ENCODE measurements around the gene DNAH8. TPM values are rescaled to one million over a fixed set of nuclear protein-coding genes. Genes with fewer than 3 reads are reported as not detected.

Gene DNAH8
- total RNA-seq, 2 experiments from 2014 or later, result 0.03 TPM; not detected in 1

DNA sequence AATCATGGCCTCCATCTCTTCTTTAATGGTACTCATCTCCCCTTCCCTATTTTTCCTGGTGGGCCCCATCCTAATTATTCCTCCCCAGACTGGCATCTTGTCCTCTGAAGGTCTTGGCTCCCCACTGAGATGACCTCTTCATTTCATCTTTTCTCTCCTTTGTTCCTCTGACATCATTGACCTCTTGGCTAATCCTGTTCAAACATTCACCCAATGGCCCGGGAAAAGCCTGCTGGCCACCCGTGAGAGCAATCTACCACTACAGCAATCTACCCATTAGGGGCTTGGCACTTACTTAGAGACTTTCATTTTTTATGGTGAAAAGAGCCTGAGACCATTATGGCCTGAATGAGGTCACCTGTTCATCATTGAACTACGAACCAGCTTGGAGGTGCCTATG is 130.8 kb downstream of the DNAH8 start:
- DNase-seq (no peak), ATAC-seq (ENCODE audit: poor library complexity) (no peak)
- ChIA-PET POLR2A (no interaction called here), CTCF (no interaction called here)
- Histone ChIP-seq H3K36me3 (ENCODE audit: insufficient read depth, low read length) (no peaks in the 10 kb centered on the region), H3K27me3 (ENCODE audit: control insufficient read depth in 1 of 2, insufficient read depth in 2 of 2, low read length in 2 of 2) (peaks cover 0 to 4% of the 10 kb centered on the region in 2 experiments), H3K9me3 (ENCODE audit: control insufficient read depth in 1 of 2, insufficient read depth in 1 of 2, low read length in 2 of 2) (no peaks in the 10 kb centered on the region), H3K27ac (ENCODE audit: low read depth in 1 of 2, low read length in 2 of 2) (no peak overlapping the region), H3K4me3 (ENCODE audit: low read length) (no peak overlapping the region), H3K4me1 (ENCODE audit: insufficient read depth, low read length) (no peaks in the 10 kb centered on the region)
- H3K27me3 Mint-ChIP-seq, result peaks cover 34% of the 10 kb centered on the region
- TF ChIP-seq CTCF (IDR thresholded peaks at IDR 0.05), result no peak
- H3K4me1 Mint-ChIP-seq (ENCODE audit: low read depth), result no peaks in the 10 kb centered on the region
- H3K4me3 Mint-ChIP-seq, result no peak overlapping the region
- no peaks in the 10 kb centered on the region for H3K36me3 Mint-ChIP-seq (ENCODE audit: low read depth)
- intact Hi-C loops (cut with DNase I, micrococcal nuclease), result no loop called here
- no peaks in the 10 kb centered on the region for H3K9me3 Mint-ChIP-seq
- no peak overlapping the region for H3K27ac Mint-ChIP-seq

DNA sequence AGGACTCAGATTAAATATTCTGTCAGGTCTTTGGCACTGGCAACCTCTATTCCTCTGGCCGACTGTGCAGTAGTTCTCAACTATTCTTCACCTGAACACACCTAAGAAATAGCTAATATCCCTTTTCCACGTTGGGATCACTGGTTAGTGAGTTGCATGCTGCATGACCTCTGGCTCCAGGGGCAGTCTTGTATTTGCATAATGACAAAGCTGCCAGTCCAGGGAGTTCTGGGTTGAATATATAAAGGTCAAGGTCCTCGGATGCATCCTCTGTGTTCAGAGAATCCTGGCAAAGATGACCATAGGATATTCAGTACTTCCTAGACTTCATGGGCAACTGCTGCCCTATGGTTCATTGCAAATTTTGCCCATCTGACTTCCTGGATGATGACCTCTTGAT is 131.2 kb downstream of the DNAH8 start:
- no peak for DNase-seq
- H3K27me3 ChIP-seq (ENCODE audit: control insufficient read depth in 1 of 2, insufficient read depth in 2 of 2, low read length in 2 of 2), result peaks cover 0 to 4% of the 10 kb centered on the region in 2 experiments
- Mint-ChIP-seq H3K9me3 (no peaks in the 10 kb centered on the region), H3K4me1 (ENCODE audit: low read depth) (no peaks in the 10 kb centered on the region), H3K27me3 (peaks cover 37% of the 10 kb centered on the region), H3K27ac (no peak overlapping the region), H3K4me3 (no peak overlapping the region), H3K36me3 (ENCODE audit: low read depth) (no peaks in the 10 kb centered on the region)
- POLR2A ChIA-PET, result no interaction called here
- no peak overlapping the region for H3K27ac ChIP-seq (ENCODE audit: low read depth in 1 of 2, low read length in 2 of 2)
- no peak overlapping the region for H3K4me3 ChIP-seq (ENCODE audit: low read length)
- CTCF ChIA-PET, result no interaction called here
- no peak for ATAC-seq (ENCODE audit: poor library complexity)
- H3K4me1 ChIP-seq (ENCODE audit: insufficient read depth, low read length), result no peaks in the 10 kb centered on the region
- TF ChIP-seq CTCF (IDR thresholded peaks at IDR 0.05), result no peak
- intact Hi-C loops (cut with DNase I, micrococcal nuclease), result no loop called here
- no peaks in the 10 kb centered on the region for H3K9me3 ChIP-seq (ENCODE audit: control insufficient read depth in 1 of 2, insufficient read depth in 1 of 2, low read length in 2 of 2)
- H3K36me3 ChIP-seq (ENCODE audit: insufficient read depth, low read length), result no peaks in the 10 kb centered on the region

DNA sequence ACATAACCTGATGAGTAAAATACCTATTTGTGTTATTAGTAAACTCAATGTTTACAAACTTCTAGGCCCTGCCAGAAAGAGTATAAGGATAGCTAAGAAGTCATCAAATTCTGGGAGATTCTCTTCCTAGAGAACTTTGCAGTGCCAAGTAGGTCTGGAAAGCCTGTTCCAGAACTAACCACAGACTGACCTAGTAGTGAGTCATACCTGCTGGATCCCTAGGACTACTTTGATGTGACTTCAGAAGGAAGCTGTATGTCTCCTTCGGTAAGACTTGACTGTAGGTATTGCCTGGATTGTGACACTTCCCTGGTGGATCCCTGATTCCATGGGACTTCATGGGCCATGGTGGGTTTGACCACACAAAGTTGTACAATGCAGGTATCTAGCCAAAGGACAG is 131.7 kb downstream of the DNAH8 start:
- Mint-ChIP-seq H3K9me3 (no peaks in the 10 kb centered on the region), H3K4me1 (ENCODE audit: low read depth) (no peaks in the 10 kb centered on the region), H3K36me3 (ENCODE audit: low read depth) (no peaks in the 10 kb centered on the region), H3K27ac (no peak overlapping the region), H3K27me3 (peaks cover 33% of the 10 kb centered on the region), H3K4me3 (no peak overlapping the region)
- no peak for ATAC-seq (ENCODE audit: poor library complexity)
- TF ChIP-seq CTCF (IDR thresholded peaks at IDR 0.05), result no peak
- CTCF ChIA-PET, result no interaction called here
- DNase-seq, result no peak
- POLR2A ChIA-PET, result no interaction called here
- Histone ChIP-seq H3K4me3 (ENCODE audit: low read length) (no peak overlapping the region), H3K36me3 (ENCODE audit: insufficient read depth, low read length) (no peaks in the 10 kb centered on the region), H3K27ac (ENCODE audit: low read depth in 1 of 2, low read length in 2 of 2) (no peak overlapping the region), H3K9me3 (ENCODE audit: control insufficient read depth in 1 of 2, insufficient read depth in 1 of 2, low read length in 2 of 2) (no peaks in the 10 kb centered on the region), H3K27me3 (ENCODE audit: control insufficient read depth in 1 of 2, insufficient read depth in 2 of 2, low read length in 2 of 2) (peaks cover 0 to 4% of the 10 kb centered on the region in 2 experiments), H3K4me1 (ENCODE audit: insufficient read depth, low read length) (no peaks in the 10 kb centered on the region)
- intact Hi-C loops (cut with DNase I, micrococcal nuclease), result no loop called here

All from CD4-positive, alpha-beta T cell (primary cell).